Ovary (tissue), 3 donors: ENCODE data around the gene PPARA.

Source experiments
- CTCF ChIP-seq, 3 donors: fragments of 450-650 bp in 2 of 3; fragments of 200-600 bp in 1 of 3; IDR thresholded peaks; one replicate each; pipeline versions ENCODE4 v1.5.1 to v1.8.0; 2016 to 2022; ENCODE audit warnings: antibody characterized with exemption in 3 of 3, mild to moderate bottlenecking in 1 of 3
- EP300 ChIP-seq: sonication (generic); formaldehyde crosslinking; IDR thresholded peaks from one replicate; pipeline ENCODE4 v1.6.1; 2017; ENCODE audit warnings: antibody characterized with exemption
- donor health status: DM: no; HTN: no; CAD: no.

GRCh38 chr22:46113910-46114517 is 36.3 kb upstream of the PPARA start:
- TF ChIP-seq EP300 (no peak), CTCF (IDR thresholded peaks at IDR 0.05) (no peak)
